Mesenteric fat pad (tissue), 1 donor: Measurements from ENCODE around the gene PPM1D. TPM values are rescaled to one million over a fixed set of nuclear protein-coding genes. Genes with fewer than 3 reads are reported as not detected.
"Not testable (repeated sequence)": the region's sequence is repeated elsewhere in the genome, so short reads cannot be mapped to it uniquely, and the experiment has no call there.

Experiments
- DNase-seq: peaks from one replicate; pipeline ENCODE4 v3.0.0-alpha.2; 2020; ENCODE audit warnings: low spot score
- total RNA-seq: library from RNA; stranded (reverse); fragmentation: NEBNext Ultra II Directional; extraction: Animal tissue kit (Norgen Biotek cat#: 25700); gene quantifications from one replicate; pipeline ENCODE4 v1.2.1, GENCODE V29; 2021
- donor health status: DM: yes; HTN: yes; CAD: no.

PPM1D gene
- total RNA-seq, 1 donor from 2014 or later, result 16.7 TPM

- DNase-seq, result not testable (repeated sequence)
Observed at GRCh38 chr17:60593441-60594036, 6.5 kb upstream of the PPM1D start.

DNA sequence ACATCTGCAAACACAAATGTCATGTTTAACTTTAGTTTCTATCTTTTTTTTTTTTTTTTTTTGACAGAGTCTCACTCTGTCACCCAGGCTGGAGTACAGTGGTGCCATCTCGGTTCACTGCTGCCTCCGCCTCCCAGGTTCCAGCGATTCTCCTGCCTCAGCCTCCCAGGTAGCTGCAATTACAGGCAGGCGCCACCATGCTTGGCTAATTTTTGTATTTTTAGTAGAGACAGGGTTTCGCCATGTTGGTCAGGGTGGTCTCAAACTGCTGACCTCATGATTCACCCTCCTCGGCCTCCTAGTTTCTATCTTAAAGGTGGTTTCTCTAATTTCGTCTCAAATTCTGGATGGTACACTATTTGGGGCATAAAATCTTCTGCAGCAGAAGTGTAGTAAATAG, 5.8 kb upstream of the PPM1D start:
- DNase-seq, result not testable (repeated sequence)

- no peak for DNase-seq
Observed at GRCh38 chr17:60594734-60595133, 5.3 kb upstream of the PPM1D start.

DNA sequence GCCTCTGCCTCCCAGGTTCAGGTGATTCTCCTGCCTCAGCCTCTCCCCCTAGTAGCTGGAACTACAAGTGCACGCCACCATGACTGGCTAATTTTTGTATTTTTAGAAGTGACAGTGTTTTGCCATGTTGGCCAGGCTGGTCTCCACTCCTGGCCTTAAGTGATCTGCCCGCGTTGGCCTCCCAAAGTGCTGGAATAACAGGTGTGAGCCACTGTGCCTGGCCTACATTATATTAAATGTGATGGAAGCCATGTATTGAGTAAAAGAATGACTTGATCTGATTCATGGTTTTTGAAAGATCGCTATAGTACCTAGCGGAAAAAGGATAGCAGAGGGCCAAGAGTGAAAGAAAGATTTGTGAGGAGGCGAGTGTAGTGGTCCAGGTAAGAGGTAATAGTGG, 2.7 kb upstream of the PPM1D start:
- no peak for DNase-seq

GRCh38 chr17:60598001-60598736, 1.8 kb upstream of the PPM1D start:
- no peak for DNase-seq

GRCh38 chr17:60599220-60599619, 773 bp upstream of the PPM1D start:
- no peak for DNase-seq

DNA sequence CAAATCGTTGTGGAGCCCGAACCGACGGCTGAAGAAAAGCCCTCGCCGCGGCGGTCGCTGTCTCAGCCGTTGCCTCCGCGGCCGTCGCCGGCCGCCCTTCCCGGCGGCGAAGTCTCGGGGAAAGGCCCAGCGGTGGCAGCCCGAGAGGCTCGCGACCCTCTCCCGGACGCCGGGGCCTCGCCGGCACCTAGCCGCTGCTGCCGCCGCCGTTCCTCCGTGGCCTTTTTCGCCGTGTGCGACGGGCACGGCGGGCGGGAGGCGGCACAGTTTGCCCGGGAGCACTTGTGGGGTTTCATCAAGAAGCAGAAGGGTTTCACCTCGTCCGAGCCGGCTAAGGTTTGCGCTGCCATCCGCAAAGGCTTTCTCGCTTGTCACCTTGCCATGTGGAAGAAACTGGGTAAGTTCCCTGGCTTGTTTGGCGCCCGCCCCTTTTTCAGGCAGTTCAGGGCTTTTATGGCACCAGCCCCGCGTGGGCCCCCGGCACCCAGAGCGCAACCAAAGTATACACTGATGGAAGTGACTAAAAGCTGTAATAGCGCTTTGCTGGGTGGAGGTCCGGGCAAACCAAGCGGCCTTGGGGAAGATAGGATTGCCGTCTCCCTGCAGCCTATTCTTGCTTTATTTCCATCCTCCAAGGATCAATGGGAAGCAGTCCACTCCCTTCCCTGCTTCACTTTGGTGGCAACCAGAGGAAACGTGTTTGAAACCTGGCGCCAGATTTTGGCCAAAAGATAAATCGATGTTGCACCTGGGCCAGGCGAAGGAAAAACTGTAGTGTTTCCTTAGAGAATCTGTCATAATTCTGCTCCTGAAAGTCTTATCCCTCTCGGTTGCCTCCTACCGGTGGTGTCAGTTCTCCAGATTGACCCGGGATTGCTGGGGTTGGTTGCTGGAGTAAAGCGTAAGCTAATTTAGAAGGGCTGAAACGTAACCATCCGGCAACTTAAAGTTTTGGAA, 775 bp downstream of the PPM1D start:
- DNase-seq, result no peak

GRCh38 chr17:60601447-60602384, 1.7 kb downstream of the PPM1D start:
- DNase-seq, result no peak

DNA sequence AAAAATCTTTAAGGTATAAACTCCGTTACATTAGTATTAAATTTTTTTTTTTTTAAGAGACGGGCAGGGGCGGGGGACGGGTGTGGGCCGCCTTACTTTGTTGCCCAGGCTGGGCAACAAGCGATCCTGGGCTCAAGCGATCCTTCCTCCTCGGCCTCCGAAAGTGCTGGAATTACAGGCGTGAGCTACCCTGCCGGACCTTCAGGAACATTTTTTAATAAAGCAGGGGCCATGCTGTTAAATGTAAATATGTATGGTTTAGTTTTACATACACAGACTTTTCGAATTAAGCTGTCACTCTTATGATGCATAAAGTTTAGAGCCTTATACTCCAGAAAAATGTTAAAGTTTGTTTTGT, 2.4 kb downstream of the PPM1D start:
- no peak for DNase-seq

DNA sequence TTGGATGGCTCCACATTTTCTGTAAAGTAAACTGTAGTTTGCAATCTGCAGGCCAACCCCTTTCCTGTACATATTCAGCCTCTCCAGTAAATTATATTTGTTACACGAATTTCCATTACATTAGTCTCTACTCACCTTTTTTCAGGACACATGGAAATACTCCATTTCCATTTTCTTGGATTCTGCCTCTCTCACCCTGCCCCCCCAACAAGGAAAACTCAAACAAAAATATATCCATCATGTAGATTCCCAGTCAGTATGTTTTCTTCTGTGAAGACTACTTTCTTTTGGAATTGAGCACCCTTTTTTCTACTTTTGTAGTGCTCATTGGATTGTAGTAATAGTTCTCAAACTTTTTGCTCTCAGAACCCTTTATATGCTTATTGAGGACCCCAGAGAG, 2.9 kb downstream of the PPM1D start:
- no peak for DNase-seq

DNA sequence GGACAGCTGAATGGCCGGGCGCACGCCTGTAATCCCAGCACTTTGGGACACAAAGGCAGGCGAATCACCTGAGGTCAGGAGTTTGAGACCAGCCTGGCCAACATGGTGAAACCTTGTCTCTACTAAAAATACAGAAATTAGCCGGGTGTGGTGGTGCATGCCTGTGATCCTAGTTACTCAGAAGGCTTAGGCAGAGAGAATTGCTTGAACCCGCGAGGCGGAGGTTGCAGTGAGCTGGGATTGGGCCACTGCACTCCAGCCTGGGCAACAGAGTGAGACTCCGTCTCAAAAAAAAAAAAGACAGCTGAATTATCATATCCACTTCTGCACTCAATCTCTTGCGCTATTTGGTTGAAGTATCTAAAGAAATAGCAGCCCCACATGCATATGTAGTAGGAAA, 3.5 kb downstream of the PPM1D start:
- DNase-seq, result not testable (repeated sequence)

DNA sequence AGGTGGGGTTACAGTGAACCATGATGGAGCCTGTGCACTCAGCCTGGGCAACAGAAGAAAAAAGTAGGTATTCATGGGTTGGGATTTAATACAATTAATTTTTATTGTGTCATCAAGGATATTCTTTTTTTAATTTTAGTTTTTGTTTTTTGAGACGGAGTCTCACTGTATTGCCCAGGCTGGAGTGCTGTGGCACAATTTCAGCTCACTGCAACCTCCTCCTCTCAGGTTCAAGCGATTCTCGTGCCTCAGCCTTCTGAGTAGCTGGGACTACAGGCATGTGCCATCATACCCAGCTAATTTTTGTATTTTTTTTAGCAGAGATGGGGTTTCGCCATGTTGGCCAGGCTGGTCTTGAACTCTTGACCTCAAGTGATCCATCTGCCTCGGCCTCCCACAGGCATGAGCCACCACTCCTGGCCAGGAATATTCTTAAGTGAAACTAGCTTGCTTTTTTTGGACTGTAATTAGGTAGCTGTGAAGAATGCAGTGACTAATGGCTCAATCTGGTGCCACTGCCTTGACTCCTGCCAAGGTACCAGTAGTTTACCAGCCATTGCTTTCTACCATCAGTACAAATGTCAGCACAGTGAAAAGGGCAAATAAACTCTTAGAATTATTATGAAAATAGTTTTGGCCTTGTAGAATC, 4.8 kb downstream of the PPM1D start:
- no peak for DNase-seq

DNA sequence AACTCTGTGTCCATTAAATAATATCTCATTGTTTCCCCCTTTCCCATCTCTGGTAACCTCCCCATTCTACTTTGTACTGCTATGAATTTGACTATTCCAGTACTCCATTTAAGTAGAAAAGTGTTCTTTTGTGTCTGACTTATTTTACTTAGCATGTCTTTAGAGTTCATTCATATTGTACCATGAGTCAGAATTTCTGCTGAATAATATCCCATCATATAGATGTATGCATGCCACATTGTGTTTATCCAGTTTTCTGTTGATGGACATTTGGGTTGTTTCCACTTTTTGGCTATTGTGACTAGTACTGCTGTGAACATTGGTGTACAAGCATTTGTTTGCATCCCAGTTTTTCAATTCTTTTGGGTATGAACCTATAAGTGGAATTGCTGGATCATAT, 6.0 kb downstream of the PPM1D start:
- DNase-seq, result no peak

DNA sequence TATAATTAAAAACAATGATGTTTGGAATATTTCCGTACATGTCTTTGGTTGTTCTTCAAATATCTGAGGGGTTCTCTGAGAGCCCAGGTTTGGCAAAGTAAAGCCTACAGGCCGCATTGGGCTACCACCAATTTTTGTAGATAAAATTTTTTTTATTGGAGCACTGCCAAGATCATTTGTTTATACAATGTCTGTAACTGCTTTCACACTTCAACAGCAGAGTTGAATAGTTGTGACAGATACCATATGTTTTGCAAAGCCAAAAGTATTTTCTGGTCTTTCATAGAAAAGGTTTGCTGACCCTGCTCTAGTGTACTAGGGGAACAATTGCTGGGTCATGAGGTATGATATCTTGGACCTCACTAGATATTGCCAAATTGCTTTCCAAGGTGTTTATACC, 10.5 kb downstream of the PPM1D start:
- no peak for DNase-seq

- DNase-seq, result not testable (repeated sequence)
Observed at GRCh38 chr17:60611321-60611720, 11.3 kb downstream of the PPM1D start.

GRCh38 chr17:60613325-60613724, 13.3 kb downstream of the PPM1D start:
- DNase-seq, result no peak

DNA sequence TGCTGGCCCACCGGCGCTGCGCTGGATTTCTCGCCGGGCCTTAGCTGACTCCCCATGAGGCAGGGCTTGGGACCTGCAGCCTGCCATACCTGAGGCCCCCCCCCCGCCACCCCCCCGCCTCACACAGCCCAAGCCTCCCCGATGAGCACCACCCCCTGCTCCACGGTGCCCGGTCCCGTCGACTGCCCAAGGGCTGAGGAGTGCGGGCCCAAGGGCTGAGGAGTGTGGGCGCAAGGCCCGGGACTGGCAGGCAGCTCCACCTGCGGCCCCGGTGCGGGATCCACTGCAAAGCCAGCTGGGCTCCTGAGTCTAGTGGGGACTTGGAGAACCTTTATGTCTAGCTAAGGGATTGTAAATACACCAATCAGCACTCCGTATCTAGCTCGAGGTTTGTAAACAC, 13.8 kb downstream of the PPM1D start:
- not testable (repeated sequence) for DNase-seq

DNA sequence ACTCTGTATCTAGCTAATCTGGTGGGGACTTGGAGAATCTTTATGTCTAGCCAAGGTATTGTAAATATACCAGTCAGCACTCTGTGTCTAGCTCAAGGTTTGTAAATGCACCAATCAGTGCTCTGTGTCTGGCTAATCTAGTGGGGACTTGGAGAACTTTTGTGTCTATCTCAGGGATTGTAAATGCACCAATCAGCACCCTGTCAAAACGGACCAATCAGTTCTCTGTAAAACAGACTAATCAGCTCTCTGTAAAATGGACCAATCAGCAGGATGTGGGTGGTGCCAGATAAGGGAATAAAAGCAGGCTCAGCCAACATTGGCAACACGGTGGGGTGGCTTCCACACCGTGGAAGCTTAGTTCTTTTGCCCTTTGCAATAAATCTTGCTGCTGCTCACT, 14.3 kb downstream of the PPM1D start:
- not testable (repeated sequence) for DNase-seq

- DNase-seq, result no peak
Observed at GRCh38 chr17:60615108-60615507, 15.1 kb downstream of the PPM1D start.

DNA sequence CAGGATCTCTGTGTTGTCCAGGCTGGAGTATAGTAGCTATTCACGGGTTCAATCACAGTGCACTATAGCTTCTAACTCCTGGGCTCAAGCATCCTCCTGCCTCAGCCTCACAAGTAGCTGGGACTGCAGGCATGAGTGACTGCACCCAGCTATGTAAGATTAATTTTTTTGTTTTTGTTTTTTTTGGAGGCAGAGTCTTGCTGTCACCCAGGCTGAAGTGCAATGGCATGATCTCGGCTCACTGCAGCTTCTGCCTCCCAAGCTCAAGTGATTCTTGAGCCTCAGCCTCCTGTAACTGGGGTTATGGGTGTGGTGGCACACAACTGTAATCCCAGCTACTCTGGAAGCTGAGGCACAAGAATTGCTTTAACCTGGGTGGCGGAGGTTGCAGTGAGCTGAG, 15.8 kb downstream of the PPM1D start:
- no peak for DNase-seq
